Liver (tissue), 9 donors: ENCODE results near the gene PGAM2. TPM values are rescaled to one million over a fixed set of nuclear protein-coding genes. Genes with fewer than 3 reads are reported as not detected.

Source experiments
- DNase-seq: peaks from one replicate; pipeline ENCODE4 v3.0.0-alpha.2; 2017; ENCODE audit warnings: low spot score
- H3K27ac ChIP-seq, 2 donors: one replicate each; pipeline ENCODE4 v1.7.0; 2013; ENCODE audit warnings: inconsistent platforms in 2 of 2, low read length in 2 of 2, control low read depth in 1 of 2, low read depth in 1 of 2, mild to moderate bottlenecking in 1 of 2
- H3K27me3 ChIP-seq, 4 donors: one replicate each; pipeline versions ENCODE4 v1.6.1 to v1.7.0; 2013; ENCODE audit warnings: low read length in 3 of 4, inconsistent platforms in 1 of 4, mild to moderate bottlenecking in 1 of 4, moderate library complexity in 1 of 4; ENCODE audit not compliant: control insufficient read depth in 4 of 4, insufficient read depth in 4 of 4
- H3K36me3 ChIP-seq, 4 donors: one replicate each; pipeline versions ENCODE4 v1.6.1 to v1.7.0; 2013; ENCODE audit warnings: low read length in 3 of 4, mild to moderate bottlenecking in 3 of 4, low read depth in 1 of 4, moderate library complexity in 1 of 4; ENCODE audit not compliant: control insufficient read depth in 4 of 4, insufficient read depth in 3 of 4
- H3K4me1 ChIP-seq, 4 donors: one replicate each; pipeline versions ENCODE4 v1.6.1 to v1.7.0; 2013; ENCODE audit warnings: low read length in 3 of 4, mild to moderate bottlenecking in 3 of 4, moderate library complexity in 1 of 4; ENCODE audit not compliant: control insufficient read depth in 4 of 4, insufficient read depth in 4 of 4
- H3K4me3 ChIP-seq, 3 donors: one replicate each; pipeline versions ENCODE4 v1.6.1 to v1.7.0; 2013; ENCODE audit warnings: low read length in 3 of 3, control low read depth in 1 of 3, low read depth in 1 of 3, mild to moderate bottlenecking in 1 of 3
- H3K9ac ChIP-seq, 2 donors: one replicate each; pipeline ENCODE4 v1.7.0; 2013; ENCODE audit warnings: low read length in 2 of 2, mild to moderate bottlenecking in 2 of 2, moderate library complexity in 2 of 2, control low read depth in 1 of 2, low read depth in 1 of 2
- H3K9me3 ChIP-seq, 4 donors: one replicate each; pipeline versions ENCODE4 v1.6.1 to v1.7.0; 2013; ENCODE audit warnings: low read length in 3 of 4; ENCODE audit not compliant: control insufficient read depth in 4 of 4
- CTCF ChIP-seq: fragments of 150-350 bp; IDR thresholded peaks from 2 replicates; pipeline ENCODE4 v1.5.1; 2017; ENCODE audit warnings: improper control_type of control experiment, low read depth, low read length; ENCODE audit not compliant: missing input control
- EGR1 ChIP-seq, 2 donors: IDR thresholded peaks; 2 replicates each; pipeline ENCODE4 v1.6.1; 2016 to 2018; ENCODE audit warnings: antibody characterized with exemption in 2 of 2, low read depth in 2 of 2
- FOXA1 ChIP-seq: IDR thresholded peaks from 2 replicates; pipeline ENCODE4 v1.6.1; 2016; ENCODE audit warnings: antibody characterized with exemption
- FOXA2 ChIP-seq: IDR thresholded peaks from 2 replicates; pipeline ENCODE4 v1.6.1; 2016; ENCODE audit warnings: antibody characterized with exemption
- GABPA ChIP-seq, 2 donors: IDR thresholded peaks in 1 of 2; conservative IDR thresholded peaks in 1 of 2; 2 replicates each; pipeline ENCODE4 v1.6.1; 2016; ENCODE audit warnings: antibody characterized with exemption in 2 of 2, mild to moderate bottlenecking in 1 of 2, moderate library complexity in 1 of 2
- HNF4A ChIP-seq, 2 donors: conservative IDR thresholded peaks; 2 replicates each; pipeline ENCODE4 v1.6.1; 2016; ENCODE audit warnings: antibody characterized with exemption in 2 of 2, mild to moderate bottlenecking in 2 of 2
- HNF4G ChIP-seq: IDR thresholded peaks from 2 replicates; pipeline ENCODE4 v1.6.1; 2016; ENCODE audit warnings: antibody characterized with exemption
- JUND ChIP-seq, 2 donors: IDR thresholded peaks; 2 replicates each; pipeline ENCODE4 v1.6.1; 2016; ENCODE audit warnings: antibody characterized with exemption in 2 of 2
- NR2F2 ChIP-seq: IDR thresholded peaks from 2 replicates; pipeline ENCODE4 v1.6.1; 2016; ENCODE audit warnings: antibody characterized with exemption
- RAD21 ChIP-seq, 2 donors: IDR thresholded peaks; 2 replicates each; pipeline ENCODE4 v1.6.1; 2016; ENCODE audit warnings: antibody characterized with exemption in 2 of 2, mild to moderate bottlenecking in 2 of 2
- RXRA ChIP-seq, 2 donors: IDR thresholded peaks; 2 replicates each; pipeline ENCODE4 v1.6.1; 2017 to 2018; ENCODE audit warnings: antibody characterized with exemption in 2 of 2, mild to moderate bottlenecking in 1 of 2
- SP1 ChIP-seq: IDR thresholded peaks from 2 replicates; pipeline ENCODE4 v1.6.1; 2018; ENCODE audit warnings: antibody characterized with exemption, mild to moderate bottlenecking
- YY1 ChIP-seq: IDR thresholded peaks from 2 replicates; pipeline ENCODE4 v1.6.1; 2016; ENCODE audit warnings: antibody characterized with exemption, mild to moderate bottlenecking
- ZBTB33 ChIP-seq: IDR thresholded peaks from 2 replicates; pipeline ENCODE4 v1.6.1; 2016; ENCODE audit warnings: antibody characterized with exemption
- WGBS: extraction: QIAGEN DNeasy Blood & Tissue Kit; methylation state at CpG from one replicate; pipeline ENCODE4 v1.1.7; 2013; 5-methylcytosine and 5-hydroxymethylcytosine counted together
- polyA plus RNA-seq, 2 donors: library from polyadenylated mRNA; stranded (reverse) in 1 of 2; unstranded in 1 of 2; fragments of 200-250 nt in 1 of 2; fragments of >200 nt in 1 of 2; fragmentation: Nextera tagmentation in 1 of 2; extraction: Ambion mirVana in 1 of 2; gene quantifications; one replicate each; pipeline versions ENCODE4 v1.2.1 to v1.2.3, GENCODE V29; 2013 to 2015
- total RNA-seq, 2 donors: library from RNA; depleted of rRNA; stranded (reverse); fragments of >200 nt; gene quantifications; one replicate each; pipeline ENCODE4 v1.2.3, GENCODE V29; 2014
- TF ChIP-seq, protein P1 (sequence below): IDR thresholded peaks from 2 replicates; pipeline ENCODE4 v1.6.1; 2016; ENCODE audit warnings: antibody characterized with exemption
- TF ChIP-seq, protein P2 (sequence below): IDR thresholded peaks from 2 replicates; pipeline ENCODE4 v1.6.1; 2016; ENCODE audit warnings: antibody characterized with exemption
- donor health status: healthy.
- donor health status: healthy.
- donor health status: healthy.
- donor health status: healthy.
- donor health status: healthy.

PGAM2 gene
- total and polyA plus RNA-seq, 4 donors = 0.13 to 2.3 (median 0.49) TPM

DNA sequence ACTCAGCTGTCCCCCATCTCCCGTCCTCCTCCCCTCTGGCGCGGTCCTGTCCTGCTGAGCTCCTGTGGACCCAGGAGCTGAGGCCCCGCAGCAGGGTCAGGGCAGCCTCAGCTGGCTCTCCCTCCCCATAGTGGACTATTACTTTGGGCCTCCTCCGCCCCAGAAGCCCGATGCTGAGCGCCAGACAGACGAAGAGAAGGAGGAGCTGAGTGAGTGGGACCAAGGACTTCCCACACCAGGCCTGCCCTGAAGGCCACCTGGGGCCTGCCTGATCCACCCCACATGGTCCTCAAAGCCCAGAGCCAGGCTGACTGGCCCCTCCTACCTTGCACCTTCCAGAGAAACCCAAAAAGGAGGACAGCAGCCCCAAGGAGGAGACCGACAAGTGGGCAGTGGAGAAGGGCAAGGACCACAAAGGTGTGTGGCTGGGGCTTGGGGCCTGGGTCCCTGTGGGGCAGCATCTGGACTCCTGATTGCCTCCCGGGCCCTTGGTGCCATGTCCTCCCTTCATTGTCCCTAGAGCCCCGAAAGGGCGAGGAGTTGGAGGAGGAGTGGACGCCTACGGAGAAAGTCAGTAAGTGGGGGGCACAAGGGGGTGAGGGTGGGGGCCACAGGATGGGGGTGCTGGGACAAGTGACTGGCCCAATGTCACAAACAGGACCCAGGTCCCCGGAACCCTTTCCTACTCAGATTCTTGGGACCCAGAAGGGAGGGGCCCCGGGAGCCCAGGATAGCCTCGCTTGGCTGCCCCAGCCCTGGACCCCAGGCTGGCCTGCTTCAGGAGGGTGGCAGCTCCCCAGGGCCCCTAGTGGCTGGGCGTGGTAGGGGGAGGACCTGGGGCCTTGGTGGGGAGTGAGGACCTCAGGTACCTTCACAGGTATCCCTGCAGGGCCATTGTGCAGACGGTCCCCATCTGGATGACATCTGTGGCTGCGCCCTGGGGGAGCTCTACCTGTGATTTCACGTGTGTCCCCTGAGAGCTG lies 43.7 kb upstream of the PGAM2 start:
- TF ChIP-seq, protein P1, sequence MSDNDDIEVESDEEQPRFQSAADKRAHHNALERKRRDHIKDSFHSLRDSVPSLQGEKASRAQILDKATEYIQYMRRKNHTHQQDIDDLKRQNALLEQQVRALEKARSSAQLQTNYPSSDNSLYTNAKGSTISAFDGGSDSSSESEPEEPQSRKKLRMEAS = no peak
- TF ChIP-seq RAD21 (IDR thresholded peaks at IDR 0.05) (no peak), CTCF (no peak), FOXA1 (no peak), ZBTB33 (no peak), HNF4A (conservative IDR thresholded peaks at IDR 0.05) (no peak), EGR1 (IDR thresholded peaks at IDR 0.05; ENCODE audit: low read depth in 2 of 2) (no peak), NR2F2 (no peak), FOXA2 (no peak), SP1 (no peak)
- Histone ChIP-seq H3K4me3 (no peak overlapping the region), H3K27me3 (no peaks in the 10 kb centered on the region), H3K9ac (no peak overlapping the region), H3K36me3 (no peaks in the 10 kb centered on the region), H3K9me3 (no peaks in the 10 kb centered on the region), H3K27ac (no peak overlapping the region), H3K4me1 (peaks cover 0 to 7% (median 4%) of the 10 kb centered on the region in 4 donors)
- WGBS = 90% methylated on average over 21 of the region's 21 CpGs
- no peak for DNase-seq

- Histone ChIP-seq H3K36me3 (no peaks in the 10 kb centered on the region), H3K4me1 (peaks cover 0 to 7% (median 4%) of the 10 kb centered on the region in 4 donors), H3K9ac (no peak overlapping the region), H3K4me3 (no peak overlapping the region), H3K27me3 (no peaks in the 10 kb centered on the region), H3K9me3 (no peaks in the 10 kb centered on the region), H3K27ac (no peak overlapping the region)
- WGBS = 91% methylated on average over 21 of the region's 21 CpGs
- DNase-seq = no peak
- TF ChIP-seq, protein P2, sequence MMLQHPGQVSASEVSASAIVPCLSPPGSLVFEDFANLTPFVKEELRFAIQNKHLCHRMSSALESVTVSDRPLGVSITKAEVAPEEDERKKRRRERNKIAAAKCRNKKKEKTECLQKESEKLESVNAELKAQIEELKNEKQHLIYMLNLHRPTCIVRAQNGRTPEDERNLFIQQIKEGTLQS = no peak
- TF ChIP-seq FOXA2 (no peak), SP1 (no peak), FOXA1 (no peak), HNF4G (no peak), CTCF (no peak), GABPA (IDR thresholded peaks at IDR 0.05 in 1 of 2, conservative IDR thresholded peaks at IDR 0.05 in 1 of 2) (no peak), YY1 (no peak), JUND (IDR thresholded peaks at IDR 0.05) (no peak), HNF4A (conservative IDR thresholded peaks at IDR 0.05) (no peak), EGR1 (IDR thresholded peaks at IDR 0.05; ENCODE audit: low read depth in 2 of 2) (no peak), RXRA (IDR thresholded peaks at IDR 0.05) (no peak), ZBTB33 (no peak)
These were observed 42.8 kb upstream of the PGAM2 start for GRCh38 chr7:44107961-44108767.
